Activated B cell treated with CpG ODN at 0.5 μM for 24 hours (primary cell): ENCODE results near the gene FBXO8. TPM values are rescaled to one million over a fixed set of nuclear protein-coding genes. Genes with fewer than 3 reads are reported as not detected.

Experiments used
- ATAC-seq: fragments of 200-7000 bp; cut with Tn5 transposase; one replicate; pipeline ENCODE4 v1.10.0; 2021; ENCODE audit warnings: low read depth, mild to moderate bottlenecking, moderate library complexity
- CTCF ChIA-PET: fragments of 350-600 bp; sonication (Branson Sonifier 250); formaldehyde crosslinking; loops from one replicate; lab custom pipeline; 2021; ENCODE audit warnings: antibody characterized with exemption; lab: Charles Lee
- POLR2A ChIA-PET: fragments of 350-600 bp; sonication (Branson Sonifier 250); formaldehyde crosslinking; loops from one replicate; lab custom pipeline; 2021; ENCODE audit warnings: antibody characterized with exemption; lab: Charles Lee
- DNase-seq: peaks from one replicate; pipeline ENCODE4 v3.0.0; 2022
- H3K27ac Mint-ChIP-seq: one replicate; pipeline ENCODE4 v1.8.0; 2020; ENCODE audit warnings: mixed read lengths
- H3K27me3 Mint-ChIP-seq: one replicate; pipeline ENCODE4 v1.8.0; 2021; ENCODE audit warnings: mixed read lengths
- H3K36me3 Mint-ChIP-seq: one replicate; pipeline ENCODE4 v1.8.0; 2021; ENCODE audit warnings: low read depth, mixed read lengths
- H3K4me1 Mint-ChIP-seq: one replicate; pipeline ENCODE4 v1.8.0; 2021; ENCODE audit warnings: mixed read lengths
- H3K4me3 Mint-ChIP-seq: one replicate; pipeline ENCODE4 v1.8.0; 2020; ENCODE audit warnings: mild to moderate bottlenecking, mixed read lengths
- H3K9me3 Mint-ChIP-seq: one replicate; pipeline ENCODE4 v1.8.0; 2020; ENCODE audit warnings: mixed read lengths
- CTCF ChIP-seq: fragments of 200-600 bp; IDR thresholded peaks from one replicate; pipeline ENCODE4 v1.8.0; 2022; ENCODE audit warnings: antibody characterized with exemption, mild to moderate bottlenecking
- intact Hi-C: fragments of 100-400 bp; cut with micrococcal nuclease; formaldehyde crosslinking; loops from one replicate; pipeline ENCODE4 v1.15.1; 2024
- total RNA-seq: library from RNA; stranded (reverse); gene quantifications from 2 replicates; pipeline ENCODE4 v1.2.3, GENCODE V29; 2022

Gene FBXO8
- total RNA-seq, 1 donor from 2014 or later, result 15.8 TPM

- no peak for TF ChIP-seq CTCF
- intact Hi-C loops, result no loop called here
- Mint-ChIP-seq H3K4me1 (no peaks in the 10 kb centered on the region), H3K4me3 (no peak overlapping the region), H3K36me3 (peaks cover 17% of the 10 kb centered on the region), H3K27ac (no peak overlapping the region), H3K27me3 (no peaks in the 10 kb centered on the region), H3K9me3 (no peaks in the 10 kb centered on the region)
- POLR2A ChIA-PET, result no interaction called here
- DNase-seq (no peak), ATAC-seq (no peak)
- CTCF ChIA-PET, result interaction anchor here (0.9 kb wide), 1 partner anchor 98 kb away, joined by 5 read pairs; no protein-coding TSS in a partner anchor
Measured at GRCh38 chr4:174320494-174321199, 37.2 kb upstream of the FBXO8 start.

- Mint-ChIP-seq H3K27me3 (no peaks in the 10 kb centered on the region), H3K27ac (no peak overlapping the region)
- intact Hi-C loops, result loop anchor here (1.0 to 5.0 kb wide), 4 partner anchors 97 to 1000 kb away; no protein-coding TSS in a partner anchor
Measured at GRCh38 chr4:174318829-174319764, 35.6 kb upstream of the FBXO8 start.

GRCh38 chr4:174317531-174317930, 34.1 kb upstream of the FBXO8 start:
- H3K4me1 Mint-ChIP-seq, result no peaks in the 10 kb centered on the region
- ChIA-PET CTCF (no interaction called here), POLR2A (no interaction called here)
- intact Hi-C loops, result loop anchor here (5.0 kb wide), 1 partner anchor 810 kb away; no protein-coding TSS in a partner anchor
- no peak overlapping the region for H3K4me3 Mint-ChIP-seq
- peaks cover 40% of the 10 kb centered on the region for H3K36me3 Mint-ChIP-seq
- TF ChIP-seq CTCF, result no peak
- ATAC-seq (no peak), DNase-seq (no peak)
- no peaks in the 10 kb centered on the region for H3K9me3 Mint-ChIP-seq
- H3K27me3 Mint-ChIP-seq, result no peaks in the 10 kb centered on the region
- no peak overlapping the region for H3K27ac Mint-ChIP-seq

More at GRCh38 chr4:174318829-174319764, 35.6 kb upstream of the FBXO8 start:
- H3K4me1 Mint-ChIP-seq, result no peaks in the 10 kb centered on the region
- H3K36me3 Mint-ChIP-seq, result peaks cover 27% of the 10 kb centered on the region
- no peak for ATAC-seq
- no peak for DNase-seq
- no peaks in the 10 kb centered on the region for H3K9me3 Mint-ChIP-seq
- ChIA-PET POLR2A (no interaction called here), CTCF (interaction anchor here (0.6 to 1.8 kb wide), 6 partner anchors 89 to 1152 kb away, joined by 3 to 8 read pairs (median 3); no protein-coding TSS in a partner anchor)
- no peak overlapping the region for H3K4me3 Mint-ChIP-seq
- no peak for TF ChIP-seq CTCF

- Mint-ChIP-seq H3K4me1 (no peaks in the 10 kb centered on the region), H3K4me3 (no peak overlapping the region), H3K9me3 (no peaks in the 10 kb centered on the region), H3K27ac (no peak overlapping the region), H3K27me3 (no peaks in the 10 kb centered on the region), H3K36me3 (peaks cover 42% of the 10 kb centered on the region)
- intact Hi-C loops, result loop anchor here (5.0 kb wide), 1 partner anchor 810 kb away; no protein-coding TSS in a partner anchor
- no peak for TF ChIP-seq CTCF
- ATAC-seq, result no peak
- CTCF ChIA-PET, result no interaction called here
- DNase-seq, result no peak
- POLR2A ChIA-PET, result no interaction called here
Measured at GRCh38 chr4:174316954-174317353, 33.5 kb upstream of the FBXO8 start.
